GM23338 (cell line): Measurements from ENCODE around the gene TMEM125. TPM values are rescaled to one million over a fixed set of nuclear protein-coding genes. Genes with fewer than 3 reads are reported as not detected.

ENCODE experiments used
- ATAC-seq: fragments of 200-7000 bp; cut with Tn5 transposase; 3 replicates; pipeline ENCODE4 v1.9.1; 2020
- DNase-seq: peaks from one replicate; pipeline ENCODE4 v3.0.0-alpha.2; 2015; ENCODE audit warnings: low spot score
- H2AFZ ChIP-seq: fragments of 200-600 bp; sonication (generic); 2 replicates; pipeline ENCODE4 v1.8.0; 2016; ENCODE audit warnings: antibody characterized with exemption, mild to moderate bottlenecking, moderate library complexity
- H3F3A ChIP-seq: fragments of 200-600 bp; sonication (generic); replicated peaks from 2 replicates; pipeline ENCODE4 v1.8.0; 2017; ENCODE audit warnings: antibody characterized with exemption, mixed run types, low read depth
- H3K27ac ChIP-seq: fragments of 200-600 bp; sonication (generic); 2 replicates; pipeline ENCODE4 v1.6.1; 2016; ENCODE audit warnings: low read depth
- H3K27me3 ChIP-seq: fragments of 200-600 bp; sonication (generic); 2 replicates; pipeline ENCODE4 v1.8.0; 2016; ENCODE audit warnings: mild to moderate bottlenecking, mixed run types, moderate library complexity; ENCODE audit not compliant: insufficient read depth
- H3K36me3 ChIP-seq: fragments of 200-600 bp; sonication (generic); 2 replicates; pipeline ENCODE4 v1.8.0; 2016; ENCODE audit warnings: mild to moderate bottlenecking; ENCODE audit not compliant: insufficient read depth
- H3K4me1 ChIP-seq: fragments of 200-600 bp; sonication (generic); 2 replicates; pipeline ENCODE4 v1.8.0; 2016; ENCODE audit warnings: mild to moderate bottlenecking, moderate library complexity; ENCODE audit not compliant: insufficient read depth
- H3K4me2 ChIP-seq: fragments of 200-600 bp; sonication (generic); 2 replicates; pipeline ENCODE4 v1.7.1; 2017; ENCODE audit warnings: mixed run types
- H3K4me3 ChIP-seq: fragments of 200-600 bp; sonication (generic); 2 replicates; pipeline ENCODE4 v1.6.1; 2016; ENCODE audit warnings: mixed run types
- H3K79me2 ChIP-seq: fragments of 200-600 bp; sonication (generic); replicated peaks from 2 replicates; pipeline ENCODE4 v1.8.0; 2017; ENCODE audit warnings: mild to moderate bottlenecking; ENCODE audit not compliant: insufficient read depth
- H3K9me2 ChIP-seq: fragments of 200-600 bp; sonication (generic); 2 replicates; pipeline ENCODE4 v1.8.0; 2017; ENCODE audit not compliant: insufficient read depth
- H4K20me1 ChIP-seq: fragments of 200-600 bp; sonication (generic); replicated peaks from 2 replicates; pipeline ENCODE4 v1.8.0; 2017; ENCODE audit warnings: mild to moderate bottlenecking; ENCODE audit not compliant: insufficient read depth
- H3K27ac Mint-ChIP-seq: 2 replicates; pipeline ENCODE4 v1.8.0; 2020; ENCODE audit warnings: inconsistent platforms, mild to moderate bottlenecking, moderate library complexity, mixed read lengths
- H3K27me3 Mint-ChIP-seq: 3 replicates; pipeline ENCODE4 v1.8.0; 2022; ENCODE audit warnings: low read depth, mild to moderate bottlenecking, moderate library complexity, mixed read lengths, inconsistent platforms; ENCODE audit not compliant: insufficient read depth, poor library complexity
- H3K36me3 Mint-ChIP-seq: 3 replicates; pipeline ENCODE4 v1.8.0; 2021; ENCODE audit warnings: low read depth, mild to moderate bottlenecking, inconsistent platforms, moderate library complexity, mixed read lengths
- H3K4me1 Mint-ChIP-seq: 3 replicates; pipeline ENCODE4 v1.8.0; 2020; ENCODE audit warnings: mild to moderate bottlenecking, inconsistent platforms, mixed read lengths
- H3K4me3 Mint-ChIP-seq: 3 replicates; pipeline ENCODE4 v1.8.0; 2021; ENCODE audit warnings: moderate library complexity, mild to moderate bottlenecking, inconsistent platforms, mixed read lengths
- H3K9me3 Mint-ChIP-seq: 3 replicates; pipeline ENCODE4 v1.8.0; 2020; ENCODE audit warnings: moderate library complexity, mild to moderate bottlenecking, inconsistent platforms, mixed read lengths
- CREB1 ChIP-seq: fragments of 250-450 bp; sonication (Bioruptor Pico); IDR thresholded peaks from 2 replicates; pipeline ENCODE4 v1.5.0; 2020; ENCODE audit warnings: low read depth, mild to moderate bottlenecking, moderate library complexity
- CTCF ChIP-seq, 2 experiments: fragments of 200-600 bp in 1 of 2; sonication (generic) in 1 of 2; conservative IDR thresholded peaks; 2 replicates each; pipeline versions ENCODE4 v1.5.1 to v1.6.1; 2016 to 2017; ENCODE audit warnings: antibody characterized with exemption in 2 of 2, low read depth in 2 of 2, mild to moderate bottlenecking in 2 of 2, moderate library complexity in 1 of 2
- ETS1 ChIP-seq: IDR thresholded peaks from 2 replicates; pipeline ENCODE4 v1.6.1; 2016; ENCODE audit warnings: antibody characterized with exemption
- EZH2 ChIP-seq: fragments of 200-600 bp; sonication (generic); IDR thresholded peaks from one replicate; pipeline ENCODE4 v1.8.0; 2017; ENCODE audit warnings: antibody characterized with exemption, mild to moderate bottlenecking, low read depth; ENCODE audit not compliant: unreplicated experiment
- EZH2phosphoT487 ChIP-seq: fragments of 200-600 bp; sonication (generic); IDR thresholded peaks from one replicate; pipeline ENCODE4 v1.8.1; 2018; ENCODE audit warnings: antibody characterized with exemption; ENCODE audit not compliant: unreplicated experiment
- JUNB ChIP-seq: IDR thresholded peaks from one replicate; pipeline ENCODE4 v1.6.1; 2016; ENCODE audit warnings: antibody characterized with exemption; ENCODE audit not compliant: unreplicated experiment
- NANOG ChIP-seq: IDR thresholded peaks from 2 replicates; pipeline ENCODE4 v1.6.1; 2016; ENCODE audit warnings: antibody characterized with exemption, borderline replicate concordance
- POLR2AphosphoS5 ChIP-seq: IDR thresholded peaks from 2 replicates; pipeline ENCODE4 v1.6.1; 2016; ENCODE audit warnings: antibody characterized with exemption, low read depth
- REST ChIP-seq: IDR thresholded peaks from one replicate; pipeline ENCODE4 v1.6.1; 2018; ENCODE audit warnings: antibody characterized with exemption; ENCODE audit not compliant: unreplicated experiment
- STAT1 ChIP-seq: IDR thresholded peaks from one replicate; pipeline ENCODE4 v1.6.1; 2016; ENCODE audit warnings: antibody characterized with exemption; ENCODE audit not compliant: unreplicated experiment
- ZNF114 ChIP-seq: fragments of 250-450 bp; sonication (Bioruptor Pico); IDR thresholded peaks from 2 replicates; pipeline ENCODE4 v1.5.0; 2020; ENCODE audit warnings: mild to moderate bottlenecking, moderate library complexity
- ZNF331 ChIP-seq: fragments of 250-450 bp; sonication (Bioruptor Pico); IDR thresholded peaks from 2 replicates; pipeline ENCODE4 v1.5.0; 2020; ENCODE audit warnings: low read depth, mild to moderate bottlenecking, moderate library complexity
- ZNF462 ChIP-seq: fragments of 250-450 bp; sonication (Bioruptor Pico); IDR thresholded peaks from 2 replicates; pipeline ENCODE4 v1.5.0; 2020; ENCODE audit warnings: mild to moderate bottlenecking, moderate library complexity
- polyA plus RNA-seq: library from polyadenylated mRNA; unstranded; fragments of >200 nt; fragmentation: Nextera tagmentation; extraction: Ambion mirVana; gene quantifications from 2 replicates; pipeline ENCODE4 v1.2.1, GENCODE V29; 2016
- total RNA-seq: library from RNA; depleted of rRNA; stranded (reverse); fragments of >200 nt; shearing (Covaris generic); gene quantifications from 2 replicates; pipeline ENCODE4 v1.2.3, GENCODE V29; 2014

TMEM125 gene
- total and polyA plus RNA-seq, 2 experiments from 2014 or later = 16.8 to 39.3 TPM

- no peaks in the 10 kb centered on the region for H3F3A ChIP-seq
- TF ChIP-seq POLR2AphosphoS5 = no peak
- no peak for TF ChIP-seq ZNF114 (CRISPR knock-in tag)
- TF ChIP-seq EZH2phosphoT487 = no peak
- TF ChIP-seq EZH2 = no peak
- no peak for TF ChIP-seq ZNF462 (CRISPR knock-in tag)
- no peak for TF ChIP-seq JUNB
- no peak for TF ChIP-seq CTCF (conservative IDR thresholded peaks at IDR 0.05; ENCODE audit: low read depth in 2 of 2)
- no peak for TF ChIP-seq STAT1
- TF ChIP-seq REST = no peak
- no peak for TF ChIP-seq ETS1
- TF ChIP-seq CREB1 (CRISPR knock-in tag) = no peak
- no peak for TF ChIP-seq NANOG
- TF ChIP-seq ZNF331 (CRISPR knock-in tag) = no peak
- no peaks in the 10 kb centered on the region for H4K20me1 ChIP-seq
- Mint-ChIP-seq H3K4me1 (peaks cover 29% of the 10 kb centered on the region), H3K36me3 (no peaks in the 10 kb centered on the region; the same call in 2 of the 3 replicates), H3K4me3 (no peak overlapping the region), H3K9me3 (no peaks in the 10 kb centered on the region), H3K27ac (no peak overlapping the region; the same call in 1 of the 2 replicates), H3K27me3 (peaks cover 15% of the 10 kb centered on the region)
- no peaks in the 10 kb centered on the region for H3K79me2 ChIP-seq
- ATAC-seq (peak; percentile 17), DNase-seq (peak; percentile 19)
- no peak overlapping the region for H3K4me3 ChIP-seq
- 0 out of 2 replicates have a peak overlapping the region, but pooled peaks have one; percentile 69 for H2AFZ ChIP-seq
- no peaks in the 10 kb centered on the region for H3K36me3 ChIP-seq
- H3K27me3 ChIP-seq = no peaks in the 10 kb centered on the region
- H3K4me1 ChIP-seq = peaks cover 8% of the 10 kb centered on the region; the same call in 1 of the 2 replicates
- no peaks in the 10 kb centered on the region for H3K9me2 ChIP-seq
- no peak overlapping the region for H3K27ac ChIP-seq
- H3K4me2 ChIP-seq = no peak overlapping the region
Observed at GRCh38 chr1:43229826-43230780, 39.7 kb upstream of the TMEM125 start.
